ENCODE data around the gene TSC1. TPM values are rescaled to one million over a fixed set of nuclear protein-coding genes. Genes with fewer than 3 reads are reported as not detected.

Gene TSC1
- total RNA-seq, 1 experiment from 2014 or later = 19.3 TPM

DNA sequence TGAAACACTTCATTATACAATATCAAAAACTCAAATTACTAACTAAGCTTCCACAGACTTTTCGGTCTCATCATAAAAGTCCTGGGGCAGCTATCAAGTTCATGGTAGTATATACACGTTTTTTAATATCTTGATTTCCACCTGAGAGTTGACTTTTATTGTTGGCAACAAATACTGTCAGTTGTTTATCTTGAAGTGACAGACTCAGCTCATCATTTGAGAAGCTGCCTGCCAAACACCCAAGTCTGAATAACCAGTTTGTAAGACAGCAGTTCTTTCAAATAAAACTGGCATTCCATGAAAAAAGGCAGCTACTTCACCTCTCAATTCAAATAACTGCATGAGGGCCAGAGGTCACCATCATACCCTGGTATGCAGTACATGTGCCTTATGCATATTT is 35.1 kb downstream of the TSC1 start:
- no peak for DNase-seq
- Histone ChIP-seq H3K9me2 (replicated peaks; ENCODE audit: low read length) (no peaks in the 10 kb centered on the region), H3K36me3 (ENCODE audit: low read depth, low read length) (peaks cover 18% of the 10 kb centered on the region; the same call in 1 of the 2 replicates), H3K9me3 (ENCODE audit: low read length) (no peaks in the 10 kb centered on the region), H3K4me2 (ENCODE audit: low read length) (no peak overlapping the region), H3K27ac (ENCODE audit: low read length) (no peak overlapping the region), H3K4me3 (ENCODE audit: low read length) (no peak overlapping the region), H3F3A (ENCODE audit: low read length, unreplicated experiment) (no peaks in the 10 kb centered on the region), H2AFZ (ENCODE audit: low read length) (no peak overlapping the region), H4K20me1 (ENCODE audit: low read length) (no peaks in the 10 kb centered on the region), H3K79me2 (ENCODE audit: low read length) (no peaks in the 10 kb centered on the region), H3K4me1 (ENCODE audit: insufficient read depth, low read length) (no peaks in the 10 kb centered on the region), H3K27me3 (ENCODE audit: low read length) (no peaks in the 10 kb centered on the region), H3K9ac (ENCODE audit: low read length) (no peak overlapping the region)
- TF ChIP-seq, protein P1, sequence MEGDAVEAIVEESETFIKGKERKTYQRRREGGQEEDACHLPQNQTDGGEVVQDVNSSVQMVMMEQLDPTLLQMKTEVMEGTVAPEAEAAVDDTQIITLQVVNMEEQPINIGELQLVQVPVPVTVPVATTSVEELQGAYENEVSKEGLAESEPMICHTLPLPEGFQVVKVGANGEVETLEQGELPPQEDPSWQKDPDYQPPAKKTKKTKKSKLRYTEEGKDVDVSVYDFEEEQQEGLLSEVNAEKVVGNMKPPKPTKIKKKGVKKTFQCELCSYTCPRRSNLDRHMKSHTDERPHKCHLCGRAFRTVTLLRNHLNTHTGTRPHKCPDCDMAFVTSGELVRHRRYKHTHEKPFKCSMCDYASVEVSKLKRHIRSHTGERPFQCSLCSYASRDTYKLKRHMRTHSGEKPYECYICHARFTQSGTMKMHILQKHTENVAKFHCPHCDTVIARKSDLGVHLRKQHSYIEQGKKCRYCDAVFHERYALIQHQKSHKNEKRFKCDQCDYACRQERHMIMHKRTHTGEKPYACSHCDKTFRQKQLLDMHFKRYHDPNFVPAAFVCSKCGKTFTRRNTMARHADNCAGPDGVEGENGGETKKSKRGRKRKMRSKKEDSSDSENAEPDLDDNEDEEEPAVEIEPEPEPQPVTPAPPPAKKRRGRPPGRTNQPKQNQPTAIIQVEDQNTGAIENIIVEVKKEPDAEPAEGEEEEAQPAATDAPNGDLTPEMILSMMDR (conservative IDR thresholded peaks at IDR 0.05; ENCODE audit: low read depth, low read length) = no peak
- TF ChIP-seq EZH2phosphoT487 (IDR thresholded peaks at IDR 0.05; ENCODE audit: borderline replicate concordance, low read length) (no peak), EZH2 (IDR thresholded peaks at IDR 0.05; ENCODE audit: low read length, unreplicated experiment) (no peak)
- CTCF ChIA-PET = no interaction called here
- BruUV-seq (replicated peaks) = no TSS peak
- POLR2A ChIA-PET (ENCODE audit: unreplicated experiment) = no interaction called here
- intact Hi-C loops (cut with micrococcal nuclease) = loop anchor here (10.0 kb wide), 1 partner anchor 105 kb away; no protein-coding TSS in a partner anchor
- ATAC-seq = no peak

DNA sequence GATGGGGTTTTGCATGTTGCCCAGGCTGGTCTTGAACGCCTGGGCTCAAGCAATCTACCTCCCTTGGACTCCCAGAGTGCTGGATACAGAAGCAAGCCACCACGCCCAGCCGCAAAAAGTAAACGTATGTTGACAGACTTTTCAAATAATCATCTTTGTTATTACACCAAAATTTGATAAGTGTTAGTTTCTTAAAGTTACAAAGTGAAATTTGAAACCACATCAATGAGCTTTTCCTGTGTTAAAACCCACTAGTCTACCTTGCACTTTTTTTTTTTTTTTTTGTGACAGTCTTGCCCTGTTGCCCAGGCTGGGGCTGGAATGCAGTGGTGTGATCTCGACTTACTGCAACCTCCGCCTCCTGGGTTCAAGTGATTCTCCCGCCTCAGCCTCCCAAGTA is 35.8 kb downstream of the TSC1 start:
- Histone ChIP-seq H3K9me2 (replicated peaks; ENCODE audit: low read length) (no peaks in the 10 kb centered on the region), H3F3A (ENCODE audit: low read length, unreplicated experiment) (no peaks in the 10 kb centered on the region), H3K27ac (ENCODE audit: low read length) (no peak overlapping the region), H4K20me1 (ENCODE audit: low read length) (no peaks in the 10 kb centered on the region), H3K4me1 (ENCODE audit: insufficient read depth, low read length) (no peaks in the 10 kb centered on the region), H3K9me3 (ENCODE audit: low read length) (no peaks in the 10 kb centered on the region), H3K4me3 (ENCODE audit: low read length) (no peak overlapping the region), H3K36me3 (ENCODE audit: low read depth, low read length) (peaks cover 18% of the 10 kb centered on the region; the same call in 1 of the 2 replicates), H3K27me3 (ENCODE audit: low read length) (no peaks in the 10 kb centered on the region), H2AFZ (ENCODE audit: low read length) (no peak overlapping the region), H3K4me2 (ENCODE audit: low read length) (no peak overlapping the region), H3K79me2 (ENCODE audit: low read length) (no peaks in the 10 kb centered on the region), H3K9ac (ENCODE audit: low read length) (no peak overlapping the region)
- ChIA-PET POLR2A (ENCODE audit: unreplicated experiment) (no interaction called here), CTCF (no interaction called here)
- intact Hi-C loops (cut with micrococcal nuclease) = loop anchor here (10.0 kb wide), 1 partner anchor 104 kb away; no protein-coding TSS in a partner anchor
- ATAC-seq (no peak), DNase-seq (no peak)
- TF ChIP-seq, protein P1 (conservative IDR thresholded peaks at IDR 0.05; ENCODE audit: low read depth, low read length) = no peak
- TF ChIP-seq EZH2phosphoT487 (IDR thresholded peaks at IDR 0.05; ENCODE audit: borderline replicate concordance, low read length) = no peak
- no peak for TF ChIP-seq EZH2 (IDR thresholded peaks at IDR 0.05; ENCODE audit: low read length, unreplicated experiment)
- no TSS peak for BruUV-seq (replicated peaks)

DNA sequence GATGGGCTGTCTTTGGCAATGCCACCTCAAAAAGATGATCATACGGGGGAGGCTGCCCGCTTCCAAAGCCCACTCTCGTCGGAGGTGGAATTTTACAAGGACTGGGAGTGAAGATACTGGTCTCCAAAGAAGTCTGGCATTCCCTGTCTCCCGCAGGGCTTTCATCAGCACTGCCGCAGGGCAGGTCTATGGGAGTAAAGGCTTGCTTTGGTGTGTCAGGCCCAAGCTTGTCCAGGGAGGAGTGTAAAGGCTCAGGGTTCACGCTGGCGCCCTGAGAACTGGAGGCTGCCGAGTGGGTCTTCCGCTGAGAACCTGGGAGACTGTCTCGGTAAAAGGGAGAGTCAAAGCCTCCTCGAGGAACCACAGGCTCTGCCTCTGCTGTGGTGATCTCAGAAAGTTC is 38.7 kb downstream of the TSC1 start:
- BruUV-seq (replicated peaks) = no TSS peak
- DNase-seq (no peak), ATAC-seq (no peak)
- Histone ChIP-seq H3K9ac (ENCODE audit: low read length) (no peak overlapping the region), H3K4me1 (ENCODE audit: insufficient read depth, low read length) (no peaks in the 10 kb centered on the region), H4K20me1 (ENCODE audit: low read length) (no peaks in the 10 kb centered on the region), H3K79me2 (ENCODE audit: low read length) (no peaks in the 10 kb centered on the region), H3K9me3 (ENCODE audit: low read length) (no peaks in the 10 kb centered on the region), H3K4me2 (ENCODE audit: low read length) (no peak overlapping the region), H3K27ac (ENCODE audit: low read length) (no peak overlapping the region), H3K36me3 (ENCODE audit: low read depth, low read length) (peaks cover 10% of the 10 kb centered on the region; the same call in 1 of the 2 replicates), H3K4me3 (ENCODE audit: low read length) (no peak overlapping the region), H2AFZ (ENCODE audit: low read length) (no peak overlapping the region), H3K9me2 (replicated peaks; ENCODE audit: low read length) (no peaks in the 10 kb centered on the region), H3F3A (ENCODE audit: low read length, unreplicated experiment) (no peaks in the 10 kb centered on the region), H3K27me3 (ENCODE audit: low read length) (no peaks in the 10 kb centered on the region)
- ChIA-PET CTCF (no interaction called here), POLR2A (ENCODE audit: unreplicated experiment) (no interaction called here)
- intact Hi-C loops (cut with micrococcal nuclease) = loop anchor here (10.0 kb wide), 1 partner anchor 101 kb away; no protein-coding TSS in a partner anchor
- TF ChIP-seq EZH2phosphoT487 (IDR thresholded peaks at IDR 0.05; ENCODE audit: borderline replicate concordance, low read length) = no peak
- TF ChIP-seq, protein P1 (conservative IDR thresholded peaks at IDR 0.05; ENCODE audit: low read depth, low read length) = no peak
- no peak for TF ChIP-seq EZH2 (IDR thresholded peaks at IDR 0.05; ENCODE audit: low read length, unreplicated experiment)

All from PC-3 (cell line).